Measurements from ENCODE around the gene TCF23. TPM values are rescaled to one million over a fixed set of nuclear protein-coding genes. Genes with fewer than 3 reads are reported as not detected.

TCF23 gene
- total and polyA plus RNA-seq, 2 experiments from 2014 or later: 0.03 to 0.07 TPM

DNA sequence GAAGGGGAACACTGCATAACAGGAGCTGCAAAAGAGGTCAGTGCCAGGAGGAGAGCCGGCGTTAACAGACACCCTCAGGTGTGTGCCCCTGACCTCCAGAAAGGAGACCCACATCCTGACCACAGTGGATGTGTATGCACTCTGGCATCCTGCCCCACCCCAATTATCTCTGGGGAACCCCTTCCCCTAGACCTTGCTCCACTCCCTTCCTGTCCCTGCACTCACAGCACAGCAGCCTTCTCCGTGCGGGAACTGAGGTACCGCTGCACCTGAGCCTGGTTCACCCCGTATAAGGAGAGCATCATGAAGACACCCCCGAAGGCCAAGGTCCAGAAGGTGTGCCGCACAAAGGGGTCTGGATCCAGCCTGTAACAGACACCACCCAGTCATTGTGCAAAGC is 55.8 kb downstream of the TCF23 start (continued):
- TF ChIP-seq EZH2 (IDR thresholded peaks at IDR 0.05; ENCODE audit: low read depth, unreplicated experiment) (no peak), STAT1 (IDR thresholded peaks at IDR 0.05; ENCODE audit: unreplicated experiment) (no peak), CREB1 (CRISPR knock-in tag; IDR thresholded peaks at IDR 0.05; ENCODE audit: low read depth) (no peak), ZNF331 (CRISPR knock-in tag; IDR thresholded peaks at IDR 0.05; ENCODE audit: low read depth) (no peak), EZH2phosphoT487 (IDR thresholded peaks at IDR 0.05; ENCODE audit: unreplicated experiment) (no peak), ZNF114 (CRISPR knock-in tag; IDR thresholded peaks at IDR 0.05) (no peak), NANOG (IDR thresholded peaks at IDR 0.05; ENCODE audit: borderline replicate concordance) (no peak), JUNB (IDR thresholded peaks at IDR 0.05; ENCODE audit: unreplicated experiment) (no peak)
- TF ChIP-seq, protein P1, sequence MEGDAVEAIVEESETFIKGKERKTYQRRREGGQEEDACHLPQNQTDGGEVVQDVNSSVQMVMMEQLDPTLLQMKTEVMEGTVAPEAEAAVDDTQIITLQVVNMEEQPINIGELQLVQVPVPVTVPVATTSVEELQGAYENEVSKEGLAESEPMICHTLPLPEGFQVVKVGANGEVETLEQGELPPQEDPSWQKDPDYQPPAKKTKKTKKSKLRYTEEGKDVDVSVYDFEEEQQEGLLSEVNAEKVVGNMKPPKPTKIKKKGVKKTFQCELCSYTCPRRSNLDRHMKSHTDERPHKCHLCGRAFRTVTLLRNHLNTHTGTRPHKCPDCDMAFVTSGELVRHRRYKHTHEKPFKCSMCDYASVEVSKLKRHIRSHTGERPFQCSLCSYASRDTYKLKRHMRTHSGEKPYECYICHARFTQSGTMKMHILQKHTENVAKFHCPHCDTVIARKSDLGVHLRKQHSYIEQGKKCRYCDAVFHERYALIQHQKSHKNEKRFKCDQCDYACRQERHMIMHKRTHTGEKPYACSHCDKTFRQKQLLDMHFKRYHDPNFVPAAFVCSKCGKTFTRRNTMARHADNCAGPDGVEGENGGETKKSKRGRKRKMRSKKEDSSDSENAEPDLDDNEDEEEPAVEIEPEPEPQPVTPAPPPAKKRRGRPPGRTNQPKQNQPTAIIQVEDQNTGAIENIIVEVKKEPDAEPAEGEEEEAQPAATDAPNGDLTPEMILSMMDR (conservative IDR thresholded peaks at IDR 0.05; ENCODE audit: low read depth in 2 of 2): no peak
- TF ChIP-seq, protein P2, sequence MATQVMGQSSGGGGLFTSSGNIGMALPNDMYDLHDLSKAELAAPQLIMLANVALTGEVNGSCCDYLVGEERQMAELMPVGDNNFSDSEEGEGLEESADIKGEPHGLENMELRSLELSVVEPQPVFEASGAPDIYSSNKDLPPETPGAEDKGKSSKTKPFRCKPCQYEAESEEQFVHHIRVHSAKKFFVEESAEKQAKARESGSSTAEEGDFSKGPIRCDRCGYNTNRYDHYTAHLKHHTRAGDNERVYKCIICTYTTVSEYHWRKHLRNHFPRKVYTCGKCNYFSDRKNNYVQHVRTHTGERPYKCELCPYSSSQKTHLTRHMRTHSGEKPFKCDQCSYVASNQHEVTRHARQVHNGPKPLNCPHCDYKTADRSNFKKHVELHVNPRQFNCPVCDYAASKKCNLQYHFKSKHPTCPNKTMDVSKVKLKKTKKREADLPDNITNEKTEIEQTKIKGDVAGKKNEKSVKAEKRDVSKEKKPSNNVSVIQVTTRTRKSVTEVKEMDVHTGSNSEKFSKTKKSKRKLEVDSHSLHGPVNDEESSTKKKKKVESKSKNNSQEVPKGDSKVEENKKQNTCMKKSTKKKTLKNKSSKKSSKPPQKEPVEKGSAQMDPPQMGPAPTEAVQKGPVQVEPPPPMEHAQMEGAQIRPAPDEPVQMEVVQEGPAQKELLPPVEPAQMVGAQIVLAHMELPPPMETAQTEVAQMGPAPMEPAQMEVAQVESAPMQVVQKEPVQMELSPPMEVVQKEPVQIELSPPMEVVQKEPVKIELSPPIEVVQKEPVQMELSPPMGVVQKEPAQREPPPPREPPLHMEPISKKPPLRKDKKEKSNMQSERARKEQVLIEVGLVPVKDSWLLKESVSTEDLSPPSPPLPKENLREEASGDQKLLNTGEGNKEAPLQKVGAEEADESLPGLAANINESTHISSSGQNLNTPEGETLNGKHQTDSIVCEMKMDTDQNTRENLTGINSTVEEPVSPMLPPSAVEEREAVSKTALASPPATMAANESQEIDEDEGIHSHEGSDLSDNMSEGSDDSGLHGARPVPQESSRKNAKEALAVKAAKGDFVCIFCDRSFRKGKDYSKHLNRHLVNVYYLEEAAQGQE (IDR thresholded peaks at IDR 0.05; ENCODE audit: unreplicated experiment): no peak
- TF ChIP-seq, protein P3, sequence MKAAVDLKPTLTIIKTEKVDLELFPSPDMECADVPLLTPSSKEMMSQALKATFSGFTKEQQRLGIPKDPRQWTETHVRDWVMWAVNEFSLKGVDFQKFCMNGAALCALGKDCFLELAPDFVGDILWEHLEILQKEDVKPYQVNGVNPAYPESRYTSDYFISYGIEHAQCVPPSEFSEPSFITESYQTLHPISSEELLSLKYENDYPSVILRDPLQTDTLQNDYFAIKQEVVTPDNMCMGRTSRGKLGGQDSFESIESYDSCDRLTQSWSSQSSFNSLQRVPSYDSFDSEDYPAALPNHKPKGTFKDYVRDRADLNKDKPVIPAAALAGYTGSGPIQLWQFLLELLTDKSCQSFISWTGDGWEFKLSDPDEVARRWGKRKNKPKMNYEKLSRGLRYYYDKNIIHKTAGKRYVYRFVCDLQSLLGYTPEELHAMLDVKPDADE (IDR thresholded peaks at IDR 0.05): no peak

DNA sequence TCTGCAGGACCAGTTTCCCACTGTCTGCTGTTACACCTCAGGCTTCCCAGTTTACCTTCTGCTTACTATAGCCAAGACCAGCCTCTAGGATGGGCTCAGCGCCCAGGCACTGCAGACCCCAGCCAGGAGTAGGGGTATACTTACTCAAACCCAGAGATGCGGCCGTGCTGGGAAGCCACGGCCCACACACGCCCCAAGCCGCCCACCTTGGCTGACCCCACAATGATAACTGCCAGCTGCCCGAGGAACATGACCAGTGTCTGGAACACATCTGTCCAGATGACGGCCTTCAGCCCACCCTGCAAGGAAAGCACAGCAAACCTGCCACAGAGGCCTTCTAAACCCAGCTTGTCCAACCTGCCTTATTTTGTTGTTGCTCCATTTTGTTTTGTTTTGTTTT is 56.4 kb downstream of the TCF23 start:
- Mint-ChIP-seq H3K27me3 (ENCODE audit: insufficient read depth, low read depth, poor library complexity) (peaks cover 5% of the 10 kb centered on the region), H3K9me3 (no peaks in the 10 kb centered on the region), H3K36me3 (ENCODE audit: low read depth) (peaks cover 92% of the 10 kb centered on the region), H3K4me3 (no peak overlapping the region), H3K27ac (no peak overlapping the region), H3K4me1 (peaks cover 18% of the 10 kb centered on the region)
- peaks cover 16% of the 10 kb centered on the region for H4K20me1 ChIP-seq (replicated peaks; ENCODE audit: insufficient read depth)
- H3F3A ChIP-seq (replicated peaks; ENCODE audit: low read depth): no peaks in the 10 kb centered on the region
- DNase-seq (ENCODE audit: low spot score): no peak
- no peak overlapping the region for H3K27ac ChIP-seq (ENCODE audit: low read depth)
- peaks cover 23% of the 10 kb centered on the region for H3K79me2 ChIP-seq (replicated peaks; ENCODE audit: insufficient read depth)
- no peak overlapping the region for H3K4me2 ChIP-seq
- H3K36me3 ChIP-seq (ENCODE audit: insufficient read depth): peaks cover 54% of the 10 kb centered on the region
- no peaks in the 10 kb centered on the region for H3K9me2 ChIP-seq (ENCODE audit: insufficient read depth)
- H3K4me1 ChIP-seq (ENCODE audit: insufficient read depth): no peaks in the 10 kb centered on the region
- H3K27me3 ChIP-seq (ENCODE audit: insufficient read depth): no peaks in the 10 kb centered on the region
- H3K4me3 ChIP-seq: no peak overlapping the region
- no peak overlapping the region for H2AFZ ChIP-seq
- no peak for ATAC-seq
- TF ChIP-seq, protein P4, sequence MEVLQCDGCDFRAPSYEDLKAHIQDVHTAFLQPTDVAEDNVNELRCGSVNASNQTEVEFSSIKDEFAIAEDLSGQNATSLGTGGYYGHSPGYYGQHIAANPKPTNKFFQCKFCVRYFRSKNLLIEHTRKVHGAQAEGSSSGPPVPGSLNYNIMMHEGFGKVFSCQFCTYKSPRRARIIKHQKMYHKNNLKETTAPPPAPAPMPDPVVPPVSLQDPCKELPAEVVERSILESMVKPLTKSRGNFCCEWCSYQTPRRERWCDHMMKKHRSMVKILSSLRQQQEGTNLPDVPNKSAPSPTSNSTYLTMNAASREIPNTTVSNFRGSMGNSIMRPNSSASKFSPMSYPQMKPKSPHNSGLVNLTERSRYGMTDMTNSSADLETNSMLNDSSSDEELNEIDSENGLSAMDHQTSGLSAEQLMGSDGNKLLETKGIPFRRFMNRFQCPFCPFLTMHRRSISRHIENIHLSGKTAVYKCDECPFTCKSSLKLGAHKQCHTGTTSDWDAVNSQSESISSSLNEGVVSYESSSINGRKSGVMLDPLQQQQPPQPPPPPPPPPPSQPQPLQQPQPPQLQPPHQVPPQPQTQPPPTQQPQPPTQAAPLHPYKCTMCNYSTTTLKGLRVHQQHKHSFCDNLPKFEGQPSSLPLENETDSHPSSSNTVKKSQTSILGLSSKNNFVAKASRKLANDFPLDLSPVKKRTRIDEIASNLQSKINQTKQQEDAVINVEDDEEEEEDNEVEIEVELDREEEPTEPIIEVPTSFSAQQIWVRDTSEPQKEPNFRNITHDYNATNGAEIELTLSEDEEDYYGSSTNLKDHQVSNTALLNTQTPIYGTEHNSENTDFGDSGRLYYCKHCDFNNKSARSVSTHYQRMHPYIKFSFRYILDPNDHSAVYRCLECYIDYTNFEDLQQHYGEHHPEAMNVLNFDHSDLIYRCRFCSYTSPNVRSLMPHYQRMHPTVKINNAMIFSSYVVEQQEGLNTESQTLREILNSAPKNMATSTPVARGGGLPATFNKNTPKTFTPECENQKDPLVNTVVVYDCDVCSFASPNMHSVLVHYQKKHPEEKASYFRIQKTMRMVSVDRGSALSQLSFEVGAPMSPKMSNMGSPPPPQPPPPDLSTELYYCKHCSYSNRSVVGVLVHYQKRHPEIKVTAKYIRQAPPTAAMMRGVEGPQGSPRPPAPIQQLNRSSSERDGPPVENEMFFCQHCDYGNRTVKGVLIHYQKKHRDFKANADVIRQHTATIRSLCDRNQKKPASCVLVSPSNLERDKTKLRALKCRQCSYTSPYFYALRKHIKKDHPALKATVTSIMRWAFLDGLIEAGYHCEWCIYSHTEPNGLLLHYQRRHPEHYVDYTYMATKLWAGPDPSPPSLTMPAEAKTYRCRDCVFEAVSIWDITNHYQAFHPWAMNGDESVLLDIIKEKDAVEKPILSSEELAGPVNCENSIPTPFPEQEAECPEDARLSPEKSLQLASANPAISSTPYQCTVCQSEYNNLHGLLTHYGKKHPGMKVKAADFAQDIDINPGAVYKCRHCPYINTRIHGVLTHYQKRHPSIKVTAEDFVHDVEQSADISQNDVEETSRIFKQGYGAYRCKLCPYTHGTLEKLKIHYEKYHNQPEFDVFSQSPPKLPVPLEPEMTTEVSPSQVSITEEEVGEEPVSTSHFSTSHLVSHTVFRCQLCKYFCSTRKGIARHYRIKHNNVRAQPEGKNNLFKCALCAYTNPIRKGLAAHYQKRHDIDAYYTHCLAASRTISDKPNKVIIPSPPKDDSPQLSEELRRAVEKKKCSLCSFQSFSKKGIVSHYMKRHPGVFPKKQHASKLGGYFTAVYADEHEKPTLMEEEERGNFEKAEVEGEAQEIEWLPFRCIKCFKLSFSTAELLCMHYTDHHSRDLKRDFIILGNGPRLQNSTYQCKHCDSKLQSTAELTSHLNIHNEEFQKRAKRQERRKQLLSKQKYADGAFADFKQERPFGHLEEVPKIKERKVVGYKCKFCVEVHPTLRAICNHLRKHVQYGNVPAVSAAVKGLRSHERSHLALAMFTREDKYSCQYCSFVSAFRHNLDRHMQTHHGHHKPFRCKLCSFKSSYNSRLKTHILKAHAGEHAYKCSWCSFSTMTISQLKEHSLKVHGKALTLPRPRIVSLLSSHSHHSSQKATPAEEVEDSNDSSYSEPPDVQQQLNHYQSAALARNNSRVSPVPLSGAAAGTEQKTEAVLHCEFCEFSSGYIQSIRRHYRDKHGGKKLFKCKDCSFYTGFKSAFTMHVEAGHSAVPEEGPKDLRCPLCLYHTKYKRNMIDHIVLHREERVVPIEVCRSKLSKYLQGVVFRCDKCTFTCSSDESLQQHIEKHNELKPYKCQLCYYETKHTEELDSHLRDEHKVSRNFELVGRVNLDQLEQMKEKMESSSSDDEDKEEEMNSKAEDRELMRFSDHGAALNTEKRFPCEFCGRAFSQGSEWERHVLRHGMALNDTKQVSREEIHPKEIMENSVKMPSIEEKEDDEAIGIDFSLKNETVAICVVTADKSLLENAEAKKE (CRISPR knock-in tag; IDR thresholded peaks at IDR 0.05): no peak
- no peak for TF ChIP-seq STAT1 (IDR thresholded peaks at IDR 0.05; ENCODE audit: unreplicated experiment)
